KMS-11 (cell line): Measurements from ENCODE around the gene FRZB.

ENCODE experiments used
- H2AFZ ChIP-seq: fragments of 200-600 bp; sonication (generic); 2 replicates; pipeline ENCODE4 v1.6.1; 2016; ENCODE audit warnings: antibody characterized with exemption, mixed run types, low read depth
- H3K27ac ChIP-seq: fragments of 200-600 bp; sonication (generic); 2 replicates; pipeline ENCODE4 v1.6.1; 2016; ENCODE audit warnings: mild to moderate bottlenecking, mixed run types
- H3K27me3 ChIP-seq: fragments of 200-600 bp; sonication (generic); 2 replicates; pipeline ENCODE4 v1.6.1; 2017; ENCODE audit warnings: mild to moderate bottlenecking, low read depth, mixed run types, moderate library complexity; ENCODE audit not compliant: insufficient read depth
- H3K36me3 ChIP-seq: fragments of 200-600 bp; sonication (generic); 2 replicates; pipeline ENCODE4 v1.6.1; 2017; ENCODE audit warnings: mild to moderate bottlenecking, mixed run types; ENCODE audit not compliant: insufficient read depth
- H3K4me1 ChIP-seq: fragments of 200-600 bp; sonication (generic); 2 replicates; pipeline ENCODE4 v1.6.1; 2016; ENCODE audit warnings: mild to moderate bottlenecking, low read depth, mixed run types; ENCODE audit not compliant: poor library complexity, severe bottlenecking
- H3K4me2 ChIP-seq: fragments of 200-600 bp; sonication (generic); 2 replicates; pipeline ENCODE4 v1.7.0; 2016; ENCODE audit warnings: mild to moderate bottlenecking, mixed run types
- H3K4me3 ChIP-seq: fragments of 200-600 bp; sonication (generic); IDR thresholded peaks from 2 replicates; pipeline ENCODE4 v1.6.1; 2017; ENCODE audit warnings: low read depth, low read length, mixed read lengths; ENCODE audit not compliant: insufficient read depth
- H3K79me2 ChIP-seq: fragments of 200-600 bp; sonication (generic); 2 replicates; pipeline ENCODE4 v1.6.1; 2016; ENCODE audit warnings: low read depth, mixed run types; ENCODE audit not compliant: insufficient read depth
- H3K9ac ChIP-seq: fragments of 200-600 bp; sonication (generic); 2 replicates; pipeline ENCODE4 v1.6.1; 2016; ENCODE audit warnings: mild to moderate bottlenecking, mixed run types
- H4K20me1 ChIP-seq: fragments of 200-600 bp; sonication (generic); 2 replicates; pipeline ENCODE4 v1.6.1; 2016; ENCODE audit warnings: mild to moderate bottlenecking, mixed run types; ENCODE audit not compliant: insufficient read depth
- TF ChIP-seq, protein P1 (sequence below): fragments of 200-600 bp; sonication (generic); conservative IDR thresholded peaks from 2 replicates; pipeline ENCODE4 v1.6.1; 2017; ENCODE audit warnings: low read depth, mild to moderate bottlenecking, antibody characterized with exemption, low read length, moderate library complexity, mixed read lengths

The FRZB gene, protein sequence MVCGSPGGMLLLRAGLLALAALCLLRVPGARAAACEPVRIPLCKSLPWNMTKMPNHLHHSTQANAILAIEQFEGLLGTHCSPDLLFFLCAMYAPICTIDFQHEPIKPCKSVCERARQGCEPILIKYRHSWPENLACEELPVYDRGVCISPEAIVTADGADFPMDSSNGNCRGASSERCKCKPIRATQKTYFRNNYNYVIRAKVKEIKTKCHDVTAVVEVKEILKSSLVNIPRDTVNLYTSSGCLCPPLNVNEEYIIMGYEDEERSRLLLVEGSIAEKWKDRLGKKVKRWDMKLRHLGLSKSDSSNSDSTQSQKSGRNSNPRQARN

DNA sequence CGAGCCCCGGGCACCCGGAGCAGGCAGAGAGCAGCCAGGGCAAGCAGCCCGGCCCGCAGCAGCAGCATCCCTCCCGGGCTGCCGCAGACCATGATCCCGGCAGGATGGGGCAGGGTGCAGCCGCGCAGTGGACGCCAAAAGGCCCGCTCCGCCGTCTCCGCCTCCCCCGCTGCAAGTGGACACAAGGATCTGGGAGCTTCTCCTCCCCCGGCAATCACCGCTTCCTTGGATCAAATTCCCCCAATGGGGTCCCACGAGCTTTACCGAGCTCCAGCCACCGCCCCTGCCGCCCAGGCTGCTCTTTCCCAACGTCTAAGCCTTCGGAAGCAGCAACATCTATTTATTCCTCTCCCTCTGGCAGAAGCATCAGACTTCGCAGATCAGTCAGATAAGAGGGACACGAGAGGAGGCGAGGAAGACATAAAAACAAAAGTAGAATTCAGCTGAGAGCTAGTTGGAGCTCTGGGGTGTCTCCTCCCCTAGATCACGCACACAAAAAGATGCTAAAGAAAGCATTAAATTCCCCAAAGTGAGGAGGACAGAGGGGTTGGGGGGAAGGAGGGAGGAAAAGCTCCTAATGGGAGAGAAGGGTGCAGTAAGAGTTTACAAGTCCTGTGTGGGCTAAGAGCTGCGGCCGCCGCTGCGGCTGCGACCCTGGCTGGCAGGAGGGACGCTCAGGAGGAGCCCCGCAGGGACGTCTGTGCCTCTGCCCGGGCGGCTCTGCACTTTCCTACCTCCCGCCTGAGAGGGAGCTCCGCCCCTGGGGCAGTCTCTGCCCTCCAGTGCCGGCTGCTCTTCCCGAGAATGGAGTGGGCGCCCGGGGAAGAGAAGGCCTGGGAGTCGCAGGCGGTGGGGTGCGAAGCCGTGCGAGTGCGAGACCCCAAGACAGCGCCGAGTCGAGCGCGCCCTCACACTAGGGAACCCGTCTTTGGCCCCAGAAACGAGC lies at the start of gene FRZB:
FRZB (minus strand) TSS at position 177 of the 946 bp plus-strand sequence; CDS start at position 92, 85 bp downstream.
- no peaks in the 10 kb centered on the region for H3K27me3 ChIP-seq
- H3K9ac ChIP-seq: peak within 1 kb of the TSS; percentile 28; the same call in 1 of the 2 replicates
- H3K4me2 ChIP-seq: peak within 1 kb of the TSS; percentile 53
- no peak within 1 kb of the TSS for H3K27ac ChIP-seq
- TF ChIP-seq, protein P1, sequence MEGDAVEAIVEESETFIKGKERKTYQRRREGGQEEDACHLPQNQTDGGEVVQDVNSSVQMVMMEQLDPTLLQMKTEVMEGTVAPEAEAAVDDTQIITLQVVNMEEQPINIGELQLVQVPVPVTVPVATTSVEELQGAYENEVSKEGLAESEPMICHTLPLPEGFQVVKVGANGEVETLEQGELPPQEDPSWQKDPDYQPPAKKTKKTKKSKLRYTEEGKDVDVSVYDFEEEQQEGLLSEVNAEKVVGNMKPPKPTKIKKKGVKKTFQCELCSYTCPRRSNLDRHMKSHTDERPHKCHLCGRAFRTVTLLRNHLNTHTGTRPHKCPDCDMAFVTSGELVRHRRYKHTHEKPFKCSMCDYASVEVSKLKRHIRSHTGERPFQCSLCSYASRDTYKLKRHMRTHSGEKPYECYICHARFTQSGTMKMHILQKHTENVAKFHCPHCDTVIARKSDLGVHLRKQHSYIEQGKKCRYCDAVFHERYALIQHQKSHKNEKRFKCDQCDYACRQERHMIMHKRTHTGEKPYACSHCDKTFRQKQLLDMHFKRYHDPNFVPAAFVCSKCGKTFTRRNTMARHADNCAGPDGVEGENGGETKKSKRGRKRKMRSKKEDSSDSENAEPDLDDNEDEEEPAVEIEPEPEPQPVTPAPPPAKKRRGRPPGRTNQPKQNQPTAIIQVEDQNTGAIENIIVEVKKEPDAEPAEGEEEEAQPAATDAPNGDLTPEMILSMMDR: no peak
- H3K4me1 ChIP-seq: peaks cover 3% of the 10 kb centered on the region
- H3K36me3 ChIP-seq: no peaks in the 10 kb centered on the region
- H3K79me2 ChIP-seq: no peaks in the 10 kb centered on the region
- peak within 1 kb of the TSS; percentile 42 for H3K4me3 ChIP-seq
- H4K20me1 ChIP-seq: no peaks in the 10 kb centered on the region
- peak within 1 kb of the TSS; percentile 81 for H2AFZ ChIP-seq

DNA sequence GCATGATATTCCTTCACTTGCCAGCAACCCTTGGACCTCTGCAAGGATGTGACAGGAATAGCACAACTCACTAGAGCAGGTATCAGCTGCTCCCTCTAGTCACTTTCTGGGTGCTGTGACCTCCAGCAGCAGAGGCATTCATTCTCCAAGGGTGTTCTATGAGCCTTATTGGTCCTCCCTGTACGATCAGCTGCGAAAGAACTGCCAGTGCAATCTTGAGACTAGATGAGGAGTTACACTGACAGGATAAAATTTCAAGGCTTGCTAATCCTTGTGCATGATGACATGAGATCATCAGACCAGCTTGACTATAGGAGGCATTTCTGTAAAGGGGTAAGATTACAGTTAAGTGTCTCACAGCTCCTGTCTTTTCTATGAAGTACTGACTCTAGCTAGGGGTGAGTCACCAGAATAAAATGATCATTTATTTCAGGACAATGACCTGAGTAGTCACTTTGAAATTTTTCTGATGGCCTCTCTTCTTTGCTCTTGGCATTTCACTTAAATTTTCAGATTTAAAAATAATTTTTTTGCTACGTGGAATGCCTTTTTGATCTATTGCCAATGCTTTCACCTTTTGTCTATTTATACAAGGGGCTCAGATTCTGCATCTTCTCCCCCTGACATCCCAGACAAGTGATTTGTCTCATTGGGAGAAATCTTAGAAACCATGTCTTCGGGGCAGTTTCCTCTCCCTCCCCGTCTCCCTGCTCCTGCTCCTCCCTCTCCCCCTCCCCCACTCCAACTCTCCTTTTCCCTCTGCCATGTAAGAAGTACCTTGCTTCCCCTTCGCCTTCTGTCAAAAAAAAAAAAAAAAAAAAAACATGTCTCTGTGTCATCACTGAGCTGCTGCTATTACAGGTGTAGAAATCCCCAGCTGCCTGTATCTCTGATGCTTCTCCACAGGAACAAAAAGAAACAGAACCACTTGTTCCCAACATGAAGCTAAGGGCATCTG lies 49.2 kb upstream of the FRZB start:
- TF ChIP-seq, protein P1: no peak
- Histone ChIP-seq H2AFZ (no peak overlapping the region), H3K4me3 (no peak overlapping the region), H3K9ac (no peak overlapping the region), H3K27ac (no peak overlapping the region), H4K20me1 (no peaks in the 10 kb centered on the region), H3K79me2 (no peaks in the 10 kb centered on the region), H3K4me1 (peaks cover 13% of the 10 kb centered on the region), H3K4me2 (no peak overlapping the region), H3K27me3 (no peaks in the 10 kb centered on the region), H3K36me3 (no peaks in the 10 kb centered on the region)

DNA sequence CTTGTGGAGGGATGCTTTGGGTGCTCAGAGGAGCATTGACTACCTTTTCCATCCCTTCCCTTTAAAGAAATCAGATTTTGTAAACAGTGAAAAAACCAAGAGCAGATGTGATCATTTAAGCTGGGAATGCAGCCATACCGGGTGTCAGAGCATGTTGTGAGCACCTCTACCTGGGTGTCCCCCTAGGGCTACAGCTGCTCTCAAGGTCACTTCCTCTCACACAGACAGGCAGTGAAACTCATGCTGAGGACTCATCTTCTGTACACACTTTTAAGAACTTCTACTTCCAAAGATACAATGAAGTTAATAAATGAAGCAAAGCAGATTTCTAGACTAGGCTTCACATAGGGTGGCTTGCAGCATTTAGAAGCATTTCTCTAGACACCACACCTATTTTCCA lies 48.4 kb upstream of the FRZB start:
- no peak overlapping the region for H3K4me2 ChIP-seq
- no peak overlapping the region for H3K9ac ChIP-seq
- H3K79me2 ChIP-seq: no peaks in the 10 kb centered on the region
- H3K4me3 ChIP-seq: no peak overlapping the region
- peaks cover 9% of the 10 kb centered on the region for H3K4me1 ChIP-seq
- H4K20me1 ChIP-seq: no peaks in the 10 kb centered on the region
- H3K27ac ChIP-seq: no peak overlapping the region
- no peak overlapping the region for H2AFZ ChIP-seq
- H3K27me3 ChIP-seq: no peaks in the 10 kb centered on the region
- H3K36me3 ChIP-seq: no peaks in the 10 kb centered on the region
- TF ChIP-seq, protein P1: no peak

DNA sequence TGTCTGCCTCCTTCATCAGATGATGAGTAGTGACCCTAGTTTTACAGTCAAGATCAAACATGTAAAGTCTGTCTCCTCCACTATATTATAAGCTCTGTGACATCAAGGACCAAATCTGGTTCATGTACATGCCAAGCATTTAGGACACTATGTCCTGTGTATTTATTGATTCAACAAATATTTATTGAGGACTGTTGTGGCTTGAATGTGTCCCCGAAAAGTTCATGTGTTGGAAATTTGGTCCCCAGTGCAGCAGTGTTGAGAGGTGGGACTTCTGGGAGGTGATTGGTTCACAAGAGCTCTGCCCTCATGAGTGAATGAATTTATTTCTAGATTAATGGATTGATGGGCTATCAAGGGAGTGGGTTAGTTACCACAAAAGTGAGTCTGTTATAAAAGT lies 46.6 kb upstream of the FRZB start:
- H4K20me1 ChIP-seq: no peaks in the 10 kb centered on the region
- H3K36me3 ChIP-seq: no peaks in the 10 kb centered on the region
- H3K4me2 ChIP-seq: no peak overlapping the region
- no peaks in the 10 kb centered on the region for H3K4me1 ChIP-seq
- H3K27me3 ChIP-seq: no peaks in the 10 kb centered on the region
- no peak overlapping the region for H3K27ac ChIP-seq
- no peak overlapping the region for H2AFZ ChIP-seq
- no peak overlapping the region for H3K4me3 ChIP-seq
- TF ChIP-seq, protein P1: no peak
- no peak overlapping the region for H3K9ac ChIP-seq
- no peaks in the 10 kb centered on the region for H3K79me2 ChIP-seq
